GM12878 (cell line): Measurements from ENCODE around the gene FGD6.

Source experiments
- RAD21 ChIP-seq: IDR thresholded peaks from 2 replicates; pipeline ENCODE4 v1.6.1; 2011; ENCODE audit warnings: mild to moderate bottlenecking, low read depth, low read length, moderate library complexity; ENCODE audit not compliant: insufficient read depth
- RELA ChIP-seq: fragments of 450-650 bp; IDR thresholded peaks from 2 replicates; pipeline ENCODE4 v1.8.0; 2014; ENCODE audit warnings: borderline replicate concordance; ENCODE audit not compliant: partially characterized antibody
- TF ChIP-seq, protein P1 (sequence below): IDR thresholded peaks from 2 replicates; pipeline ENCODE4 v1.6.1; 2012; ENCODE audit warnings: mild to moderate bottlenecking, low read depth, low read length
- TF ChIP-seq, protein P2 (sequence below), 3 experiments: IDR thresholded peaks in 2 of 3; conservative IDR thresholded peaks in 1 of 3; 2 replicates each; pipeline ENCODE4 v1.5.1; 2011; ENCODE audit warnings: low read depth in 3 of 3, low read length in 3 of 3, mild to moderate bottlenecking in 3 of 3, control low read depth in 2 of 3, moderate library complexity in 2 of 3, inconsistent platforms in 1 of 3, mixed read lengths in 1 of 3; ENCODE audit not compliant: control insufficient read depth in 2 of 3, insufficient read depth in 1 of 3; ENCODE audit errors: extremely low read depth in 1 of 3

DNA sequence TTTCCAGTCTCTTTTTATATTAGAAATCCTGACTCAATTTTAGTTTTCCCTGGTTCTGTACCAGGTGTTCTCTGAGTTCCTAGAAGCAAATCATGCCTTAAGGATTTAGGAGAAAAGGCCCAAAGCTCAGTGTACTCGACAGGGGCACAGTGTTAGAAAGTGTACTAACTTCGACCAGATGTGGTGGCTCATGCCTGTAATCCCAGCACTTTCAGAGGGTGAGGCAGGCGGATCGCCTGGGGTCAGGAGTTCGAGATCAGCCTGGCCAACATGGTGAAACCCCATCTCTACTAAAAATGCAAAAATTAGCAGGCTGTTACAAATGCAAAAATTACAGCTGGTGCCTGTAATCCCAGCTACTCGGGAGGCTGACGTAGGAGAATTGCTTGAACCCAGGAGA, 12.4 kb upstream of the FGD6 start:
- TF ChIP-seq, protein P1, sequence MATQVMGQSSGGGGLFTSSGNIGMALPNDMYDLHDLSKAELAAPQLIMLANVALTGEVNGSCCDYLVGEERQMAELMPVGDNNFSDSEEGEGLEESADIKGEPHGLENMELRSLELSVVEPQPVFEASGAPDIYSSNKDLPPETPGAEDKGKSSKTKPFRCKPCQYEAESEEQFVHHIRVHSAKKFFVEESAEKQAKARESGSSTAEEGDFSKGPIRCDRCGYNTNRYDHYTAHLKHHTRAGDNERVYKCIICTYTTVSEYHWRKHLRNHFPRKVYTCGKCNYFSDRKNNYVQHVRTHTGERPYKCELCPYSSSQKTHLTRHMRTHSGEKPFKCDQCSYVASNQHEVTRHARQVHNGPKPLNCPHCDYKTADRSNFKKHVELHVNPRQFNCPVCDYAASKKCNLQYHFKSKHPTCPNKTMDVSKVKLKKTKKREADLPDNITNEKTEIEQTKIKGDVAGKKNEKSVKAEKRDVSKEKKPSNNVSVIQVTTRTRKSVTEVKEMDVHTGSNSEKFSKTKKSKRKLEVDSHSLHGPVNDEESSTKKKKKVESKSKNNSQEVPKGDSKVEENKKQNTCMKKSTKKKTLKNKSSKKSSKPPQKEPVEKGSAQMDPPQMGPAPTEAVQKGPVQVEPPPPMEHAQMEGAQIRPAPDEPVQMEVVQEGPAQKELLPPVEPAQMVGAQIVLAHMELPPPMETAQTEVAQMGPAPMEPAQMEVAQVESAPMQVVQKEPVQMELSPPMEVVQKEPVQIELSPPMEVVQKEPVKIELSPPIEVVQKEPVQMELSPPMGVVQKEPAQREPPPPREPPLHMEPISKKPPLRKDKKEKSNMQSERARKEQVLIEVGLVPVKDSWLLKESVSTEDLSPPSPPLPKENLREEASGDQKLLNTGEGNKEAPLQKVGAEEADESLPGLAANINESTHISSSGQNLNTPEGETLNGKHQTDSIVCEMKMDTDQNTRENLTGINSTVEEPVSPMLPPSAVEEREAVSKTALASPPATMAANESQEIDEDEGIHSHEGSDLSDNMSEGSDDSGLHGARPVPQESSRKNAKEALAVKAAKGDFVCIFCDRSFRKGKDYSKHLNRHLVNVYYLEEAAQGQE = no peak
- no peak for TF ChIP-seq RAD21
- no peak for TF ChIP-seq RELA
- TF ChIP-seq, protein P2, sequence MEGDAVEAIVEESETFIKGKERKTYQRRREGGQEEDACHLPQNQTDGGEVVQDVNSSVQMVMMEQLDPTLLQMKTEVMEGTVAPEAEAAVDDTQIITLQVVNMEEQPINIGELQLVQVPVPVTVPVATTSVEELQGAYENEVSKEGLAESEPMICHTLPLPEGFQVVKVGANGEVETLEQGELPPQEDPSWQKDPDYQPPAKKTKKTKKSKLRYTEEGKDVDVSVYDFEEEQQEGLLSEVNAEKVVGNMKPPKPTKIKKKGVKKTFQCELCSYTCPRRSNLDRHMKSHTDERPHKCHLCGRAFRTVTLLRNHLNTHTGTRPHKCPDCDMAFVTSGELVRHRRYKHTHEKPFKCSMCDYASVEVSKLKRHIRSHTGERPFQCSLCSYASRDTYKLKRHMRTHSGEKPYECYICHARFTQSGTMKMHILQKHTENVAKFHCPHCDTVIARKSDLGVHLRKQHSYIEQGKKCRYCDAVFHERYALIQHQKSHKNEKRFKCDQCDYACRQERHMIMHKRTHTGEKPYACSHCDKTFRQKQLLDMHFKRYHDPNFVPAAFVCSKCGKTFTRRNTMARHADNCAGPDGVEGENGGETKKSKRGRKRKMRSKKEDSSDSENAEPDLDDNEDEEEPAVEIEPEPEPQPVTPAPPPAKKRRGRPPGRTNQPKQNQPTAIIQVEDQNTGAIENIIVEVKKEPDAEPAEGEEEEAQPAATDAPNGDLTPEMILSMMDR (IDR thresholded peaks at IDR 0.05 in 2 of 3, conservative IDR thresholded peaks at IDR 0.05 in 1 of 3; ENCODE audit: control insufficient read depth in 2 of 3, extremely low read depth in 1 of 3, insufficient read depth in 1 of 3, low read depth in 3 of 3, low read length in 3 of 3) = no peak
